DND-41 (cell line): Measurements from ENCODE around the gene KCNAB1.

Experiments
- EZH2 ChIP-seq: IDR thresholded peaks from 3 replicates; pipeline ENCODE4 v1.6.1; 2012; ENCODE audit warnings: borderline replicate concordance, low read depth, mild to moderate bottlenecking, moderate library complexity, low read length, inconsistent platforms; ENCODE audit not compliant: severe bottlenecking
- TF ChIP-seq, protein P1 (sequence below): IDR thresholded peaks from 2 replicates; pipeline ENCODE4 v1.5.1; 2012; ENCODE audit warnings: borderline replicate concordance, low read length, moderate library complexity, mild to moderate bottlenecking; ENCODE audit not compliant: poor library complexity, severe bottlenecking; ENCODE audit errors: extremely low read depth

DNA sequence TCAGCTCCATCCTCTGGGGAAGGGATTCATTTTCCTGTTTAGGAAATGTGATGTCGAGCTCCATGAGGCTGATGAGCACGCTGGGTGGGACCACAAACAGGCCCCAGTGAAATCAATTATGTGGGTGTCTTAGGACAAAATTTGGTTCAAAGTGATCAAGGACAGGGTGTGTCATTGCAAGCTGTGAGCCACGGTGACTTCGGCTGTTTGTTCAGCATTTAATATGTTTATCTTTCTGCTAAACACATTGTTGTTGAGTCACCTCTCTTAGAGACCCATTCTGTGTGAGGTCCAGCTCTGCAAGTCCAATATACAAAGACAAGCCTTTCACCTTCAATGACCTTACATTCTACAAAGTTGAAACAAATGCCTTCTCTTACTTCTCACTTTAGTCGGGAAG lies 393.2 kb downstream of the KCNAB1 start:
- TF ChIP-seq, protein P1, sequence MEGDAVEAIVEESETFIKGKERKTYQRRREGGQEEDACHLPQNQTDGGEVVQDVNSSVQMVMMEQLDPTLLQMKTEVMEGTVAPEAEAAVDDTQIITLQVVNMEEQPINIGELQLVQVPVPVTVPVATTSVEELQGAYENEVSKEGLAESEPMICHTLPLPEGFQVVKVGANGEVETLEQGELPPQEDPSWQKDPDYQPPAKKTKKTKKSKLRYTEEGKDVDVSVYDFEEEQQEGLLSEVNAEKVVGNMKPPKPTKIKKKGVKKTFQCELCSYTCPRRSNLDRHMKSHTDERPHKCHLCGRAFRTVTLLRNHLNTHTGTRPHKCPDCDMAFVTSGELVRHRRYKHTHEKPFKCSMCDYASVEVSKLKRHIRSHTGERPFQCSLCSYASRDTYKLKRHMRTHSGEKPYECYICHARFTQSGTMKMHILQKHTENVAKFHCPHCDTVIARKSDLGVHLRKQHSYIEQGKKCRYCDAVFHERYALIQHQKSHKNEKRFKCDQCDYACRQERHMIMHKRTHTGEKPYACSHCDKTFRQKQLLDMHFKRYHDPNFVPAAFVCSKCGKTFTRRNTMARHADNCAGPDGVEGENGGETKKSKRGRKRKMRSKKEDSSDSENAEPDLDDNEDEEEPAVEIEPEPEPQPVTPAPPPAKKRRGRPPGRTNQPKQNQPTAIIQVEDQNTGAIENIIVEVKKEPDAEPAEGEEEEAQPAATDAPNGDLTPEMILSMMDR: no peak
- TF ChIP-seq EZH2: no peak
